GM12878 (cell line): Measurements from ENCODE around the gene CREB5. TPM values are rescaled to one million over a fixed set of nuclear protein-coding genes. Genes with fewer than 3 reads are reported as not detected.

ENCODE experiments used
- ATAC-seq: fragments of 200-7000 bp; cut with Tn5 transposase; 3 replicates; pipeline ENCODE4 v1.9.1; 2020; ENCODE audit warnings: mild to moderate bottlenecking, moderate library complexity
- BruUV-seq: library from RNA; stranded (reverse); fragments of 400-500 nt; replicated peaks from 2 replicates; lab custom pipeline; 2021; lab: Mats Ljungman, UMichigan
- CTCF ChIA-PET: fragments of 300-600 bp; sonication (Branson Sonifier 250); formaldehyde crosslinking; extraction: SDS; loops from one replicate; lab custom pipeline; 2021; ENCODE audit warnings: inconsistent platforms; lab: Yijun Ruan, JAX
- POLR2A ChIA-PET: fragments of 350-600 bp; formaldehyde crosslinking; extraction: SDS; loops from one replicate; lab custom pipeline; 2021; ENCODE audit warnings: inconsistent platforms; lab: Charles Lee
- RAD21 ChIA-PET: fragments of 300-600 bp; sonication (Branson Sonifier 250); formaldehyde crosslinking; loops from one replicate; lab custom pipeline; 2023; ENCODE audit warnings: antibody characterized with exemption; ENCODE audit not compliant: unreplicated experiment; lab: Charles Lee
- SMC1A ChIA-PET: fragments of 300-600 bp; sonication (Branson Sonifier 250); formaldehyde crosslinking; loops from one replicate; lab custom pipeline; 2023; ENCODE audit not compliant: unreplicated experiment, uncharacterized antibody; lab: Charles Lee
- DNase-seq: peaks from one replicate; pipeline ENCODE4 v3.0.0-alpha.2; 2011; ENCODE audit warnings: low read depth, low spot score
- FAIRE-seq: peaks from 3 replicates; lab custom pipeline; 2011; peaks lifted over from hg19 to GRCh38; lab: Jason Lieb, UNC
- H2AFZ ChIP-seq: 2 replicates; pipeline ENCODE4 v1.6.0; 2011; ENCODE audit warnings: low read depth, low read length, control low read depth; ENCODE audit not compliant: control insufficient read depth
- H3K27ac ChIP-seq: 2 replicates; pipeline ENCODE4 v1.5.1; 2011; ENCODE audit warnings: control low read depth; ENCODE audit not compliant: control insufficient read depth, insufficient read depth
- H3K27me3 ChIP-seq, 2 experiments: replicated peaks in 1 of 2; 2 replicates each; pipeline versions ENCODE4 v1.6.0 to v1.6.1; 2011; ENCODE audit warnings: low read length in 1 of 2; ENCODE audit not compliant: control insufficient read depth in 2 of 2, insufficient read depth in 2 of 2
- H3K36me3 ChIP-seq, 2 experiments: 2 replicates each; pipeline ENCODE4 v1.5.1; 2011; ENCODE audit warnings: low read length in 1 of 2; ENCODE audit not compliant: control insufficient read depth in 2 of 2, insufficient read depth in 2 of 2
- H3K4me1 ChIP-seq: 2 replicates; pipeline ENCODE4 v1.6.1; 2011; ENCODE audit warnings: mild to moderate bottlenecking, low read length, moderate library complexity, mixed read lengths; ENCODE audit not compliant: control insufficient read depth, insufficient read depth
- H3K4me2 ChIP-seq: 2 replicates; pipeline ENCODE4 v1.6.0; 2011; ENCODE audit warnings: control low read depth; ENCODE audit not compliant: control insufficient read depth, insufficient read depth
- H3K4me3 ChIP-seq: fragments of 200-600 bp; sonication (generic); 2 replicates; pipeline ENCODE4 v1.5.1; 2016
- H3K79me2 ChIP-seq: 2 replicates; pipeline ENCODE4 v1.6.0; 2011; ENCODE audit warnings: low read length; ENCODE audit not compliant: control insufficient read depth, insufficient read depth
- H3K9ac ChIP-seq: 2 replicates; pipeline ENCODE4 v1.8.0; 2011; ENCODE audit warnings: low read length, control low read depth, mixed read lengths; ENCODE audit not compliant: control insufficient read depth, insufficient read depth
- H3K9me3 ChIP-seq: replicated peaks from 3 replicates; pipeline ENCODE4 v1.5.1; 2011; ENCODE audit warnings: mild to moderate bottlenecking, low read length; ENCODE audit not compliant: control insufficient read depth, insufficient read depth
- H4K20me1 ChIP-seq: 2 replicates; pipeline ENCODE4 v1.6.0; 2011; ENCODE audit not compliant: control insufficient read depth, insufficient read depth
- BMI1 ChIP-seq: fragments of 450-650 bp; IDR thresholded peaks from 2 replicates; pipeline ENCODE4 v1.6.1; 2016; ENCODE audit warnings: mild to moderate bottlenecking, moderate library complexity, borderline replicate concordance
- CHD2 ChIP-seq: IDR thresholded peaks from 2 replicates; pipeline ENCODE4 v1.6.1; 2011; ENCODE audit warnings: low read depth, low read length, improper control_type of control experiment, borderline replicate concordance
- ETV6 ChIP-seq, 2 experiments: fragments of 450-650 bp in 1 of 2; IDR thresholded peaks in 1 of 2; conservative IDR thresholded peaks in 1 of 2; 2 replicates each; pipeline ENCODE4 v1.6.1; 2014; ENCODE audit warnings: antibody characterized with exemption in 1 of 2, borderline replicate concordance in 1 of 2, low read depth in 1 of 2, mild to moderate bottlenecking in 1 of 2, moderate library complexity in 1 of 2
- GATAD2B ChIP-seq: fragments of 450-650 bp; conservative IDR thresholded peaks from 2 replicates; pipeline ENCODE4 v1.6.1; 2017; ENCODE audit warnings: low read depth, mild to moderate bottlenecking, moderate library complexity
- HDGF ChIP-seq: fragments of 450-650 bp; IDR thresholded peaks from 2 replicates; pipeline ENCODE4 v1.6.1; 2016; ENCODE audit warnings: antibody characterized with exemption
- KDM1A ChIP-seq: fragments of 200-600 bp; sonication (generic); IDR thresholded peaks from 2 replicates; pipeline ENCODE4 v1.6.1; 2016; ENCODE audit warnings: borderline replicate concordance
- MTA2 ChIP-seq: fragments of 450-650 bp; IDR thresholded peaks from 2 replicates; pipeline ENCODE4 v1.6.1; 2016; ENCODE audit warnings: low read depth, mild to moderate bottlenecking, moderate library complexity
- MXI1 ChIP-seq: fragments of 150-350 bp; IDR thresholded peaks from 2 replicates; pipeline ENCODE4 v1.6.1; 2011; ENCODE audit warnings: low read depth, mild to moderate bottlenecking, inconsistent platforms, low read length, improper control_type of control experiment
- PAX5 ChIP-seq: IDR thresholded peaks from 2 replicates; pipeline ENCODE4 v1.6.1; 2011; ENCODE audit warnings: low read depth, low read length, borderline replicate concordance
- SREBF2 ChIP-seq: IDR thresholded peaks from 2 replicates; pipeline ENCODE4 v1.6.1; 2012; ENCODE audit warnings: mild to moderate bottlenecking, low read length
- STAT3 ChIP-seq: IDR thresholded peaks from 2 replicates; pipeline ENCODE4 v1.6.1; 2011; ENCODE audit warnings: low read depth, low read length, improper control_type of control experiment
- TCF3 ChIP-seq: IDR thresholded peaks from 2 replicates; pipeline ENCODE4 v1.6.1; 2012; ENCODE audit warnings: low read depth, mild to moderate bottlenecking, low read length, borderline replicate concordance; ENCODE audit not compliant: insufficient read depth
- ZNF207 ChIP-seq: fragments of 450-650 bp; IDR thresholded peaks from 2 replicates; pipeline ENCODE4 v1.6.1; 2014; ENCODE audit warnings: antibody characterized with exemption, mild to moderate bottlenecking, borderline replicate concordance
- ZNF384 ChIP-seq: IDR thresholded peaks from 2 replicates; pipeline ENCODE4 v1.6.1; 2012; ENCODE audit warnings: low read depth, mild to moderate bottlenecking, low read length, improper control_type of control experiment, borderline replicate concordance
- ZZZ3 ChIP-seq: IDR thresholded peaks from 2 replicates; pipeline ENCODE4 v1.6.1; 2011; ENCODE audit warnings: low read depth; ENCODE audit not compliant: control insufficient read depth, insufficient read length
- WGBS: methylation state at CpG from one replicate; pipeline ENCODE4 v1.1.6; 2016; ENCODE audit warnings: low lambda C conversion rate; ENCODE audit not compliant: insufficient replicate concordance, insufficient coverage; ENCODE audit errors: missing lambda C conversion rate; 5-methylcytosine and 5-hydroxymethylcytosine counted together
- in situ Hi-C: fragments of 300-500 bp; cut with MboI; formaldehyde crosslinking; loops from 9 replicates; pipeline ENCODE4 v1.14.3; 2018; ENCODE audit warnings: mixed read lengths
- intact Hi-C: fragments of 100-400 bp; cut with micrococcal nuclease; formaldehyde crosslinking; loops from one replicate; pipeline ENCODE4 v1.14.2; 2022; ENCODE audit not compliant: unreplicated experiment
- polyA plus RNA-seq, 11 experiments: library from polyadenylated mRNA; depleted of rRNA in 4 of 11; unstranded in 6 of 11; stranded (reverse) in 5 of 11; fragments of >200 nt; fragmentation: Nextera tagmentation in 4 of 11; fragmentation: Illumina TruSeq in 1 of 11; extraction: Ambion mirVana in 4 of 11; extraction: Trizol in 1 of 11; gene quantifications; 1 replicate in 1 of 11; 2 replicates in 10 of 11; pipeline versions ENCODE4 v1.2.1 to v1.2.3, GENCODE V29; 2011 to 2016; ENCODE audit warnings: inconsistent platforms in 2 of 11, missing spikeins in 2 of 11, low read depth in 1 of 11
- total RNA-seq, 4 experiments: library from RNA; depleted of rRNA in 3 of 4; stranded (reverse); fragments of >200 nt in 3 of 4; fragmentation: Illumina TruSeq in 1 of 4; extraction: Trizol in 1 of 4; gene quantifications; 2 replicates each; pipeline versions ENCODE4 v1.2.1 to v1.2.3, GENCODE V29; 2013 to 2021

CREB5 gene
- total and polyA plus RNA-seq, 10 of the 15 experiments (the other 5 are each of a cell fraction or from before 2014, with no cell fraction given) = 12.9 to 74.1 (median 53.0) TPM

DNA sequence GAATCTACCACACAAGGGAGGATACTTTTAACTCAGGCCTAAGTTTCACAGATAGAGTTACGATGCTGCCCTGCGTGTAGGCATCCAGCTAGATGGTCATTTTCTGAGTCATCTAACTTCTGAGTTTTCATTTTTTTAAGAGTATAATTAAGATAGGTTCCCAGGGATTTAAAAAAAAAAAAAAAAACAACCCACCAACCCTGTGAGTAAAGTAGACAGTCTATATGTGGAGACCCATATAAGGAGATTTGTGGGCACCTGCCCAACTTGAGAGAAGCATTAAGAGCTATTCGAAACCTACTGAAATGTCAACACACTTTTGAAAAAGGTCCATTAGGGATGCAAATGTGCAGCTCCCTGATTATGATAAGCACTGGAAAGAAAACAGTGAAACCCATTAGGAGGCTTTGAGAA lies 288.5 kb downstream of the CREB5 start:
- TF ChIP-seq ZNF384 (0 out of 2 replicates have a peak, but pooled peaks have one; percentile 19), STAT3 (no peak), KDM1A (no peak), CHD2 (no peak)
- Histone ChIP-seq H2AFZ (no peak overlapping the region), H3K4me1 (peaks cover 18% of the 10 kb centered on the region), H4K20me1 (no peaks in the 10 kb centered on the region), H3K27ac (no peak overlapping the region), H3K9ac (no peak overlapping the region), H3K36me3 (no peaks in the 10 kb centered on the region; a peak in 1 of 4 replicates), H3K9me3 (peaks cover 2% of the 10 kb centered on the region; the same call in 2 of the 3 replicates), H3K79me2 (no peaks in the 10 kb centered on the region), H3K4me3 (no peak overlapping the region), H3K27me3 (no peaks in the 10 kb centered on the region), H3K4me2 (no peak overlapping the region)
- ChIA-PET POLR2A (interaction anchor here (0.6 to 1.5 kb wide), 9 partner anchors 12 to 438 kb away, joined by 3 to 10 read pairs (median 3); partner anchors contain the start of gene CREB5), RAD21 (interaction anchor here (0.7 to 4.9 kb wide), 4 partner anchors 15 to 290 kb away, joined by 4 to 36 read pairs (median 4); no protein-coding TSS in a partner anchor), CTCF (interaction anchor here (1.0 to 2.6 kb wide), 7 partner anchors 15 to 339 kb away, joined by 3 to 13 read pairs (median 4); no protein-coding TSS in a partner anchor), SMC1A (interaction anchor here (0.7 to 5.2 kb wide), 21 partner anchors 9 to 289 kb away, joined by 3 to 32 read pairs (median 6); no protein-coding TSS in a partner anchor)
- FAIRE-seq (no peak), DNase-seq (no peak), ATAC-seq (peak; percentile 23)
- in situ Hi-C loops (no loop called here), intact Hi-C loops (loop anchor here (5.0 kb wide), 1 partner anchor 117 kb away; no protein-coding TSS in a partner anchor)
- 95% methylated on average over 3 of the region's 3 CpGs for WGBS
- no TSS peak for BruUV-seq

DNA sequence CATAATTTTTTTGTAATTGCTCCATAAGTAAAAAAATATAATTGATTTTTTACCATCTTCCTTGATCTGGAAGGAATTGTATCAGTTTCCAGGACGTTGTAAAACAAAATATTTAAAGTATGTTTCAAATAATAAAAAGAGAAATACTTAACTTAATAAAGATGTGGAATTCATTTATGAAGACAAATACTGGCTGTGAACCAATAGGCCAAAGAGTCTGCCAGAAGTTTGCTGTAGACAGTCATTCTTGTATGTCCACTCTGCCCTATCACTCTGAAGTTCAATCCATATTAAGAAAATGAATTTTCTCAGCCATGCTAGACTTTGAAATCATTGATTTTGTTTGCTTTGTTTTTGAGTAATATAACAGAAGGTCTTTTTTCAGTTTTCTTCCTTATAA lies 289.4 kb downstream of the CREB5 start:
- ChIA-PET RAD21 (interaction anchor here (4.9 kb wide), 1 partner anchor 16 kb away, joined by 36 read pairs; no protein-coding TSS in a partner anchor), POLR2A (interaction anchor here (1.2 kb wide), 1 partner anchor 13 kb away, joined by 3 read pairs; no protein-coding TSS in a partner anchor), SMC1A (interaction anchor here (0.9 to 5.2 kb wide), 11 partner anchors 8 to 223 kb away, joined by 3 to 32 read pairs (median 6); no protein-coding TSS in a partner anchor), CTCF (interaction anchor here (1.1 to 2.6 kb wide), 3 partner anchors 14 to 29 kb away, joined by 3 to 13 read pairs (median 4); no protein-coding TSS in a partner anchor)
- no peak for FAIRE-seq
- Histone ChIP-seq H3K4me1 (peaks cover 25% of the 10 kb centered on the region), H3K27me3 (no peaks in the 10 kb centered on the region), H3K4me3 (no peak overlapping the region), H4K20me1 (no peaks in the 10 kb centered on the region), H3K36me3 (no peaks in the 10 kb centered on the region; a peak in 1 of 4 replicates), H3K9me3 (peaks cover 2% of the 10 kb centered on the region; the same call in 2 of the 3 replicates), H3K27ac (no peak overlapping the region), H3K79me2 (no peaks in the 10 kb centered on the region), H3K4me2 (no peak overlapping the region), H2AFZ (no peak overlapping the region), H3K9ac (no peak overlapping the region)
- BruUV-seq = no TSS peak
- no peak for ATAC-seq
- in situ Hi-C loops (no loop called here), intact Hi-C loops (loop anchor here (5.0 kb wide), 1 partner anchor 116 kb away; no protein-coding TSS in a partner anchor)
- no peak for DNase-seq
- 43% methylated on average over 1 of the region's 1 CpG for WGBS
- TF ChIP-seq MTA2 (no peak), BMI1 (no peak), MXI1 (no peak), SREBF2 (no peak), ZZZ3 (no peak), PAX5 (no peak), GATAD2B (no peak), ETV6 (conservative IDR thresholded peaks at IDR 0.05 in 1 of 2, IDR thresholded peaks at IDR 0.05 in 1 of 2; ENCODE audit: borderline replicate concordance in 1 of 2, low read depth in 1 of 2) (no peak), HDGF (no peak), ZNF207 (no peak), TCF3 (no peak)
